Fibroblast of mammary gland (primary cell): Measurements from ENCODE around the gene SYP.

Source experiments
- DNase-seq: peaks from one replicate; pipeline ENCODE4 v3.0.0-alpha.2; 2010; ENCODE audit warnings: low read depth
- H3K4me3 ChIP-seq: 2 replicates; pipeline ENCODE4 v1.5.1; 2011; ENCODE audit warnings: low read depth, mild to moderate bottlenecking, low read length, moderate library complexity; ENCODE audit not compliant: control insufficient read depth
- TF ChIP-seq, protein P1 (sequence below): conservative IDR thresholded peaks from 2 replicates; pipeline ENCODE4 v1.5.1; 2011; ENCODE audit warnings: low read depth, low read length, inconsistent platforms; ENCODE audit not compliant: control insufficient read depth, insufficient read depth

SYP gene

DNA sequence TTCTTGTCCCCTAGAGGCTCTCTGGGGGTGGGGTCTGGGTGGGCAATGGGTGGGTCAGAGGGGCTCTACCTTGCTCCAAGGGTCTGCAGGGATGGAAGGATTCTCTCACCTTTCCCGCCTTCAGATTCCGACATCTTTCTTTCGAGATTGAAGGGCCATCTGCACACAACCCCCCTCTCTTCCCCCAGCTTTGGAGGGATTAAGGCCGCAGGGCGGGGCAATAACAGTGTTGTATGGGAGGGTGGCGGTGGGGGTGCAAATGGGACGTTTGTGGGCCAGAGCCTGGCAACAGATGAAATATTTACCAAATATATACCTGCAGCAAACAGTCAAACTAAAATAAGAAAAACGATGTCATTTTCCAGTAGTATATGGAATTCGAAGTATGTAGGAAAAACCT is 33.2 kb upstream of the SYP start, which contains the start of gene CACNA1F:
Gene CACNA1F, minus strand, starts transcription at position 165 of the 400 bp plus-strand sequence. Its CDS starts 31 bp downstream, at position 134.
- TF ChIP-seq, protein P1, sequence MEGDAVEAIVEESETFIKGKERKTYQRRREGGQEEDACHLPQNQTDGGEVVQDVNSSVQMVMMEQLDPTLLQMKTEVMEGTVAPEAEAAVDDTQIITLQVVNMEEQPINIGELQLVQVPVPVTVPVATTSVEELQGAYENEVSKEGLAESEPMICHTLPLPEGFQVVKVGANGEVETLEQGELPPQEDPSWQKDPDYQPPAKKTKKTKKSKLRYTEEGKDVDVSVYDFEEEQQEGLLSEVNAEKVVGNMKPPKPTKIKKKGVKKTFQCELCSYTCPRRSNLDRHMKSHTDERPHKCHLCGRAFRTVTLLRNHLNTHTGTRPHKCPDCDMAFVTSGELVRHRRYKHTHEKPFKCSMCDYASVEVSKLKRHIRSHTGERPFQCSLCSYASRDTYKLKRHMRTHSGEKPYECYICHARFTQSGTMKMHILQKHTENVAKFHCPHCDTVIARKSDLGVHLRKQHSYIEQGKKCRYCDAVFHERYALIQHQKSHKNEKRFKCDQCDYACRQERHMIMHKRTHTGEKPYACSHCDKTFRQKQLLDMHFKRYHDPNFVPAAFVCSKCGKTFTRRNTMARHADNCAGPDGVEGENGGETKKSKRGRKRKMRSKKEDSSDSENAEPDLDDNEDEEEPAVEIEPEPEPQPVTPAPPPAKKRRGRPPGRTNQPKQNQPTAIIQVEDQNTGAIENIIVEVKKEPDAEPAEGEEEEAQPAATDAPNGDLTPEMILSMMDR, result no peak
- H3K4me3 ChIP-seq, result no peak within 1 kb of the TSS
- no peak for DNase-seq

DNA sequence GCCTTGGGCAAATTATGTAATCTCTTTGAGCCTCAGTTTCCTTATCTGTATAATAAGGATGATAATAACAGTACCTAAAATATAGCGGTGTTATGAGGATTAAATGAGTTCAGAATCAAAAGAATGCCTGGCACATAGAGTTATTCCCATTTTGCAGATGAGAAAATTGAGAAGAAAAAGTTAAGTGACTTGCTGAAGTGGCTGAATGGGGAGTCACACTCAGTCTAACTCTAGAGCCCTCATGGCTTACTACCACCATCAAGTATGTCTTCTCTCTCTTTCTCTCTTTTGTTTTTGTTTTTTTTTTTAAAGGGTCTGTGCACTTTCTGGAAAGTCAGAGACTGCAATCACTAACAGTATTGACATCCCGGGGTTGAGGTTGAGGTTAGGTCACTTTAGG is 32.5 kb upstream of the SYP start:
- TF ChIP-seq, protein P1, result no peak
- no peak overlapping the region for H3K4me3 ChIP-seq

DNA sequence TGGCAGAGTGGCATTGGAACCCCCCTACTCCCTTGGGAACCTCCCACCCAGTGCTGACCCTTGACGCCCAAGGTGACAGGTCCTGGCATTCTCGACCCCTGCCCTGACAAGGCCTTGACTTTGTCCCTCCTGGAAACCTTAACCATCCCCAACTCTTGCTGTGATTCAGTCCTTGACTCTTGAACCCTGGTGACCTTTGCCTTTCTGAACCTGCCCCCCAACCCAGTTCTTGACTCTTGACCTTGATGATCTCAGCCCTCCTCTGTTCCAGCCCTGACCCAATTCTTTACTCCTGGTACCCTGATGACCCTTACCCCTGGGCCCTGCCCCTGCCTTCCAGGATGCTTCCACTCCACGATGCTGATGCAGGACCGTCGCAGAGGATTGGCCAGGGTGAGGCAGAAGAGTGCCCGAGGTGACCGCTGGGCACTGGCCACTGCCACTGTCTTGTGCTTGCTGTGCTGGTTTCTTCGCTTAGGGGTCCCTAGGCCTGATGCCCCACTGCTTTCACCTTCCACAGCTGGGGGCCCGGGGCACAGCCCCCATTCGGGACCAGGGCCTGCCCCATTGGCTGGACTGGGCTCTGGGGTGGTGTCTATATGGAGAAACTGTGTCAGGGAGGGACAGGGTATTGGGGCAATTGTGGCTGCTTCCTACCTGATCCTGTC is 31.5 kb upstream of the SYP start:
- no peak overlapping the region for H3K4me3 ChIP-seq
- TF ChIP-seq, protein P1, result no peak
- no peak for DNase-seq

More for the DNA sequence above, 32.5 kb upstream of the SYP start:
- DNase-seq, result no peak

DNA sequence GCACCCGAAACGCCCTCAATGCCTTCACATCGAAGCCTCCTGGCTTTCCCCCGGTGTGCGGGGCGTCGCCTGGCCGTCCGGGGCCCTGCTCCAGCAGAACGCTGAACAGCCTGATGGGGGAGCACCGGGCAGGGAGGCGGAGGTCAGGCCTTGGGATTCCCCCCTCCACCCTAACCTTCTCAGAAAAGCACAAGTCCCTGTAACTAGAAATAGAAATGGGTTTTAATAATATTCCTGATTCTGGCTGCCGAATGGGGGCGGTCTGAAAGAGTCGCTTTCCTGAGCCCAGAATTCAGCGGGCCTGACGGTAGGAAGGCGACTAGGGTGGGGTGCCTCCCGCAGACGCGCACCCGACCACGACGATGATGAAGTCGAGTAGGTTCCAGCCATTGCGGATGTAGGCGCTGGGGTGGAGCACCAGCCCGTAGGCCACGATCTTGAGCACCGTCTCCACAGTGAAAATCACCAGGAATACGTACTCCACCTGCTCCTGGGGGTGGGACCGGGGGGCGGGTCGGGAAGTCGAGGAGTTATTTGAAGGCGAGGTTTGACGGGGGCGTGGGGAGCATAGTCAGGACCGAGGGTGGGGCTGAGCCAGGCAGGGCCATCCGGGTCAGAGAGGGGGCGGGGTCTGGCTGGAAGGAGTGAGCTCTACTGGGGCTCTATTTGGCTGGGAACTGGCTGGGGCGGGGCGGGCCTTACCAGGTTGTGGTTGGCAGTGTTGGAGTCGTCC is 30.7 kb upstream of the SYP start:
- H3K4me3 ChIP-seq, result peak overlapping the region; percentile 10
- peak; percentile 4 for DNase-seq
- TF ChIP-seq, protein P1, result peak; percentile 8

DNA sequence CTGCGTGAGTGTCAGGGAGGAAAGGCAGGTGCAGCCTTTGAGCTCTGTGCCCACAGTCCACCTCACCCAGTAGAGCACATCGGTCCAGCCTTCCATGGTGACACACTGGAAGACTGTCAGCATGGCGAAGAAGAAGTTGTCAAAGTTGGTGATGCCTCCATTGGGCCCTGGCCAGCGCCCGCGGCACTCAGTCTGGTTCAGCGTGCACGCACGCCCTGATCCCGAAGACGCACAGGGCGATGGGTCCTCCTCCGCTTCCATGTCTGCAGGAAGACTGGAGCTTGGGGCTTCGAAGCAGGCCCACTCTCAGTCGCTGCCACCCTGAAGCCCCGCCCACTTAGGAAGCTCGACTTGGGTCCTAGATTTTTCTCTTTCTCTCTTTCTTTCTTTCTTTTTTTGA is 28.2 kb upstream of the SYP start:
- TF ChIP-seq, protein P1, result no peak
- DNase-seq, result no peak

DNA sequence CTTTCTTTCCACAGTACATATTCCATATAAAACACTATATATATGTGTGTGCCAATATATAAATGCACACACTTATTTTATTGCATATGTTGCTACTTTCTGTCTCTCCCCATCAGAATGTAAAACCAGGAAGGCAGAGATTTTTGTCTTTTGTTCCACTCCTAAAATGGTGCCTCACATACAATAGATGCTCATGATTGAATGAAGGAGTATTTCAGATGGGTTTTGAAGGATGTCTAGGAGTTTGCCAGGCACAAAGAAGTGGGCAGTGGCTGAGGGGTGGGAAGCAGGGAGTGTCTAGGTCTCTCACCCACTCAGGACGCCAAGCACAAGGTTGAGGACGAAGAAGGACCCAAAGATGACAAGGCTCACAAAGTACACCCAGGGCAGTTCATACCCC is 27.7 kb upstream of the SYP start:
- TF ChIP-seq, protein P1, result no peak
- H3K4me3 ChIP-seq, result no peak overlapping the region
- no peak for DNase-seq

More for the DNA sequence above, 28.2 kb upstream of the SYP start:
- no peak overlapping the region for H3K4me3 ChIP-seq
